ENCODE data around the gene SEC61B.

Gene SEC61B

DNA sequence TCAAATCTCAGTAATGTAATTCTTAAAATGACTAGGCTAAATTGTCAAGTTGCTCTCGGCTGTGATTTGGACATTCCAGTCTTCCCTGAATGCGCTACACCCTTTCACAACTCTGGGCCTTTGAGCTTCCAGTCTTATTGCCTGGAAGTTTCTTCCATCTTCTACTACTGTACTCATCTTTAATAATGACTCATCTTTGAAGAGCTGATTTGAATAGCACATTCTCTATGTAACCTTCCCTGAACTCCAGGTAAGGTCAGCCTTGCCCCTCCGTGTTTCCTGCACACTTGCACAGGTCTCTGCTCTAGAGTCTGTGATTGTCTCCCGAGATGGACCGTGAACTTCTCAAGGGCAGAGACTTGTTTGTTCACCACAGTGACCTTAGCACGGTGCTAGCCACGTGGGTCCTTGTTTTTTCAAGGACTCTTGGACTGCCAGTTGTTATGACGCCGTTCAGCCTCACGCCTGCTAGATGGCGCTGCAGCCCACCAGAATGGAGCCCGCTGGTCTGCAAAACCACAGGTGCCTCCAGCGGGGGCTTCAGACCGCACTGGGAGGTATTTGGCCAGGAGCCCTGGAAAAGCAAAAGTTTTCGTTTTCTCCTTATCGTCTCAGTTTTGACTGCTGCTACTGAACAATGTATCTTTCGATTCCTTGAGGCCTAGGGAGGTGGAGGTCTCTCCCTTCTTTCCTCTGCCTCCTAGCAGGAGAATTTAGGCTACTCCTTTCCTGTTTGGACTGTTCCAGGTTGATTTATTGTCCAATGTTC lies 44.4 kb downstream of the SEC61B start:
- DNase-seq (ENCODE audit: low read depth), result peak; percentile 14
- TF ChIP-seq, protein P1, sequence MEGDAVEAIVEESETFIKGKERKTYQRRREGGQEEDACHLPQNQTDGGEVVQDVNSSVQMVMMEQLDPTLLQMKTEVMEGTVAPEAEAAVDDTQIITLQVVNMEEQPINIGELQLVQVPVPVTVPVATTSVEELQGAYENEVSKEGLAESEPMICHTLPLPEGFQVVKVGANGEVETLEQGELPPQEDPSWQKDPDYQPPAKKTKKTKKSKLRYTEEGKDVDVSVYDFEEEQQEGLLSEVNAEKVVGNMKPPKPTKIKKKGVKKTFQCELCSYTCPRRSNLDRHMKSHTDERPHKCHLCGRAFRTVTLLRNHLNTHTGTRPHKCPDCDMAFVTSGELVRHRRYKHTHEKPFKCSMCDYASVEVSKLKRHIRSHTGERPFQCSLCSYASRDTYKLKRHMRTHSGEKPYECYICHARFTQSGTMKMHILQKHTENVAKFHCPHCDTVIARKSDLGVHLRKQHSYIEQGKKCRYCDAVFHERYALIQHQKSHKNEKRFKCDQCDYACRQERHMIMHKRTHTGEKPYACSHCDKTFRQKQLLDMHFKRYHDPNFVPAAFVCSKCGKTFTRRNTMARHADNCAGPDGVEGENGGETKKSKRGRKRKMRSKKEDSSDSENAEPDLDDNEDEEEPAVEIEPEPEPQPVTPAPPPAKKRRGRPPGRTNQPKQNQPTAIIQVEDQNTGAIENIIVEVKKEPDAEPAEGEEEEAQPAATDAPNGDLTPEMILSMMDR (IDR thresholded peaks at IDR 0.05; ENCODE audit: control insufficient read depth, insufficient read depth, low read depth, low read length, missing control alignments), result peak; percentile 88
- no peak overlapping the region for H3K4me3 ChIP-seq (ENCODE audit: control insufficient read depth, low read depth, low read length)

DNA sequence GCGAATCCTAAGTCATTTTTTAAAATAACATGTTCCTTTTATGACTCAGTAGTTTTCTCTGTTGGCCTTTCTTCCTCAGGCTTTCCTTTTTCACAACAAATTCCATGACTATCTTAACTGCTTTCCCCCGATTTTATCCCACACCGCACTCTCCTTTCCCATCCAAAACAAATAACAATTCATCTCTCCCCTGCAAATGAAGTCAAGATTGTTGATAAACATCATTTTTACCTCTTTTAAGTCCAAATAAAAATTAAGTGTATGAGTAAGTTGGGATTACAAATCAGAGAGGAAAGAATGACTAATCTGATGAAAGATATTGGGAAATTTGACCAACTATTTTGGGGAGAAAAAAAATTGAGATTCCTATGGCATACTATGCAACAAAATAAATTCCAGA lies 47.3 kb downstream of the SEC61B start:
- DNase-seq (ENCODE audit: low read depth), result peak; percentile 90
- TF ChIP-seq, protein P1 (IDR thresholded peaks at IDR 0.05; ENCODE audit: control insufficient read depth, insufficient read depth, low read depth, low read length, missing control alignments), result no peak
- H3K4me3 ChIP-seq (ENCODE audit: control insufficient read depth, low read depth, low read length), result no peak overlapping the region

DNA sequence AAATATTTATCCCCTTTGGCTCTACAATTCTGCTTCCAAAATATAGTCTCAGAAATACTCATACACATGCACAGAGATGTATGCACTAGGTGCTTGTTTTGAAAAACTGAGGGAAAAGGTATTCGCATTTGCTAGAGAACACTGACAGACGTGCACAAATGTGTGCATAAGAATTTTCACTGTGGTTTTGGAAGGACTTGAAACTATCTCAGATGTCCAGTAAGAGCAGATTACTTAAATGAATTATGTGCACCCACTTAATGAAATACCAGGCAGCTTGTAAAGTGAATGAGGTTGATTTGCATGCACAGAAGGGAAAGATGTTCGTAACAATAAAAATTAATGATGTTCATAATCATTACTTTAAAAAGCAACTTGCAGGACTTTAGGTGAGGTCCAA lies 48.4 kb downstream of the SEC61B start:
- TF ChIP-seq, protein P1 (IDR thresholded peaks at IDR 0.05; ENCODE audit: control insufficient read depth, insufficient read depth, low read depth, low read length, missing control alignments), result no peak
- no peak overlapping the region for H3K4me3 ChIP-seq (ENCODE audit: control insufficient read depth, low read depth, low read length)
- DNase-seq (ENCODE audit: low read depth), result no peak

DNA sequence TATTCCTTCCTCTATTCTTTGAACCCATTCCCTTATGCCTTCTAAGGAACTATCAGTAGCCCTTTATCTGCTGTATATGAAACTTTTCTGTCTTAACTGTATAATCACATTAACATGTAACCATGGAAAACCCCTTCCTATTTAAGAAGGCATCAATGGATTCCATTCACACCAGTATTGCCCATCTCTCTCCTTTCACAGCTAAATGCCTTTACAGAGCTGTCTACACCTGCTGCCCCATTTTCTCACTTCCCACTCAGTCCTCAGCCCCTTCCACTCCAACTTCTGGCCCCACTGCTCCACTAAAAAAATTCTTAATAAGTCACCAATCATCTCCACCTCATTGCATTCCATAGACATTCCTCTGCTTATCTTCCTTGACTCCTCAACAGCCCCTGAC lies 50.8 kb downstream of the SEC61B start:
- no peak overlapping the region for H3K4me3 ChIP-seq (ENCODE audit: control insufficient read depth, low read depth, low read length)
- TF ChIP-seq, protein P1 (IDR thresholded peaks at IDR 0.05; ENCODE audit: control insufficient read depth, insufficient read depth, low read depth, low read length, missing control alignments), result no peak
- DNase-seq (ENCODE audit: low read depth), result no peak

DNA sequence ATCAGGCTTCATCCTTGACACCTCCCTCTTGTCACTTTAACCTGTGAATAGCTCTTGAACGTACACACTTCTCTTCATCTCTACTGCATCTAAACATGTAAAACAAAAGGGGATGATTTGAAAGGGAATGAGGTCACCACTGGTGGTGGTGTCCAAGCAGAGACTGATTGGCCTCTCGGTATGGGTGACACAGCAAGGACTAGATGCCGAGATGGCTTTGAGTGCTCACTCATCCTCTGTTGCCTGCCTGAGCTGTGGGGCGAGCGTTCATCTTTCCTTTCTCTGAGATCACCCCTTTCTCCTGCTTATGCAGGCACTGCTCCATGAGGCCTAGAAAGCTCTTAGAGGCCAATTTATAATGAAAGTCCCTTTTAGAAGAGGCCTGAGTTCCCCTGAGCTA lies 51.9 kb downstream of the SEC61B start:
- H3K4me3 ChIP-seq (ENCODE audit: control insufficient read depth, low read depth, low read length), result no peak overlapping the region
- TF ChIP-seq, protein P1 (IDR thresholded peaks at IDR 0.05; ENCODE audit: control insufficient read depth, insufficient read depth, low read depth, low read length, missing control alignments), result no peak
- DNase-seq (ENCODE audit: low read depth), result no peak

DNA sequence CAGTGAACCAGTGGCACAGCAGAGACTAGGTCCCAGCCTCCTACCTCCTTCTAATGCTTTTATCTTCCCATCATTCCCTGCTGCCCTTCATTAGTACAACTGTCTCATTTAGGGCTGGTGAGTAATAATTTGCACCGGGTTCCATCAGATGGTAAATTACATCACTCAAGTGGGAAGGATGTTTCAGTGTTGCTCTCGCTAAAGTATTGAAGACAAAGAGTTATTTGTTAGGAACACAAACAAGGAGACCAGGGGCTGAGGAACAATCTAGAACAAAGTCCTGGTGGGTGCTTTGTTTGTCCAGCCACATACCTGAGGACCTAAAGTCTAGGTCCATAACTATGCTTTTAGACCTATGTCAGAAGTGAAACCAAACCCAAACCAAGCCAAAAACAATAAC lies 52.4 kb downstream of the SEC61B start:
- DNase-seq (ENCODE audit: low read depth), result no peak
- TF ChIP-seq, protein P1 (IDR thresholded peaks at IDR 0.05; ENCODE audit: control insufficient read depth, insufficient read depth, low read depth, low read length, missing control alignments), result no peak
- H3K4me3 ChIP-seq (ENCODE audit: control insufficient read depth, low read depth, low read length), result no peak overlapping the region

Data from AG09309 (cell line).